GM18511 (cell line): Measurements from ENCODE around the gene SLC47A2.
"Not testable (repeated sequence)": the region's sequence is repeated elsewhere in the genome, so short reads cannot be mapped to it uniquely, and the experiment has no call there.

Experiments used
- ATAC-seq: cut with Tn5 transposase; IDR thresholded peaks from one replicate; pipeline ENCODE4 v1.9.1; 2021; ENCODE audit warnings: mild to moderate bottlenecking, moderate library complexity; ENCODE audit not compliant: unreplicated experiment

SLC47A2 gene

GRCh38 chr17:19716108-19717030 lies at the start of gene SLC47A2:
Gene SLC47A2, minus strand, starts transcription at chr17:19716584. Its CDS starts 29 bp downstream, at chr17:19716555.
- no peak for ATAC-seq

- no peak for ATAC-seq
Observed at GRCh38 chr17:19766016-19766415, 49.6 kb upstream of the SLC47A2 start.

DNA sequence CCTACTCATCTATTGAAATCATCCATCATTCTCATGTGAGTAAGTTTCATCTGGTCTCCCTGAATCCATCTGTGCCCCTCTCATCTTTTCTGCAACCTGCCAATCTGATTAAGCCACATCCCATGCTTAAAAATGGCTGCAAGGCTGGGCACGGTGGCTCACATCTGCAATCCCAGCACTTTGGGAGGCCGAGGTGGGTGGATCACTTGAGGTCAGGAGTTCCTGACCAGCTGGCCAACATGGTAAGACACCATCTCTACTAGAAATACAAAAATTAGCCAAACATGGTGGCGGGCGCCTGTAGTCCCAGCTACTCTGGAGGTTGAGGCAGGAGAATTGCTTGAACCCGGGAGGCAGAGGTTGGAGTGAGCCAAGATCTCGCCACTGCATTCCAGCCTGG lies 47.6 kb upstream of the SLC47A2 start:
- not testable (repeated sequence) for ATAC-seq

- ATAC-seq: no peak
Observed at GRCh38 chr17:19763416-19763815, 47.0 kb upstream of the SLC47A2 start.

DNA sequence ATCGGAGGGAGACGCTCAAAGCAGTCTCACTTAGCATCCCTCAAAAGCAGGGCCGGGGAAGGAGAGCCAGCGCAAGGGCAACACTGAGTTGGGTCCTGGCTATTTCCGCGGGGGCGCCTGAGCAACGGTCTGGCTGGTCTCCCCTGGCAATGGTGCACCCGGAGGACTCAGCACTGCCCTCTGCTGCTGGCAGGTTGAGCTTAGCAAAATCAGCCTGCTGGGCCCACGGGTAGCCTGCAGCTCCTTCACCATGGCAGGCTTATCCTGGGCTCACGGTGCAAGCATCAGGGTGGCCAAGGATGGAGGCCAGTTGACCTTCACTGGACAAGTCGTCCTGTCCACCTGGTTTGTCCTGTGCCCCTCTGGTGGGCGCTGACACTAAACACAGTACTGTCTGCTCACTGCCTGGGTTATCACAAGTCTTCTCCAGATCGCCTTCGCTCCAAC lies 46.2 kb upstream of the SLC47A2 start:
- ATAC-seq: no peak

DNA sequence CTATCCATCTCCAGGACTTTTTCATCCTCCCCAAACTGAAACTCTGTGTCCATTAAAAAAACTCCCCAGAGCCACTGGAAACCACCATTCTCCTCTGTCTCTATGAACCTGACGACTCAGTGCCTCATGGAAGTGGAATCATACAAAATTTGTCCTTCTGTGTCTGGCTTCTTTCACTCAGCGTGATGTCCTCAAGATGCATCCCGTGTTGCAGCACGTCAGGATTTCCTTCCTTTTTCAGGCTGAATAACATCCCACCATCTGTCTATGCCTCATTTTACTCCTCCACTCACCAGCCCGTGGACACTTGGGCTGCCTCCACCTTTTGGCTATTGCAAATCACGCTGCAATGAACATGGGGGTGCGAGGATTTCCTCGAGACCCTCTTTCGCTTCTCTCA lies 44.4 kb upstream of the SLC47A2 start:
- ATAC-seq: no peak

DNA sequence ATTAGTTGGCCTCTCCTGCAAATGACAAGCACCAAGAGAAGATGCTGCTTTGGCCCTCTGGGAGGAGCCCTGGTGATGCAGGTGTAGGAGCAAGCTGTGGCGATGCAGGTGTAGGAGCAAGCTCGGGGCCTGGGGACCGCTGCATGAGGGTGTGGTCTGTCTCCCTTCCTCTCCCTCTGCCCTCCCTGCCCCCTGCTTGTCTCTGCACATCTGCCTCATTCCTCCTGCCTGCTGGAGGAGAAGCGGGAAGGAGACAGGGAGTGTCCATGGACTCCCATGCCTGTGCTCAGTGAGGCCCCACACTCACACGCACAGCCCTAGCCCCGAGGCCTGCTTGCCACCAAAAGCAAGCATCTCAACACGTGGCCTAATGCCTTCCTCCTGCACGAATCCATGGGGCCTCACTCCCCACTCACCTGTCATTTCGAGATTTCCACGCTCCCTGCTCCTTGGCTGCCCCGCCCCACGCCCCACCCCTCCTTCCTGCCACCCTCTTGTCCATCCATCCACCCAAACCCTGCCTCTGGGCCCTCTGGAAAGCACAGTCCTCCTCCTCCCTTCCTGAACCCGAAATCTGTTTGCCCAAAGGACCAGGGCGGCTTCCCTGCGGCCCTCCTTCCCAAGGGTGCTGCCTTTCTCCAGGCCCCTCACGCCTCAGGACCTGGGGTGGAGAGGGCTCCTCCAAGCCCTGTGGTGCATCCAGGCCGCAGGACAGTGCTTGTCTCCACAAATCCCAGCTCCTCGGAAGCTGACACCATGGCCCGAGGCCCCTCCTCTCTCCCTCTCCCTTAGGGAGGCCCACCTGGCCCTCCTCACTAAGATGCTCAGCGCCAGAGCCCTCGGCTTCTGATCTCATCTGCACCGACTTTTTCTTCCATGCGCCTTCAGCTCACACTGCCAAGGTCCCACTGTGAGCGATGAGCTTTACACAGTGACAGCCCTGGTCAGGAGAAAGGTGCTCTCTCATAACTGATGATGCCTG lies 43.5 kb upstream of the SLC47A2 start:
- no peak for ATAC-seq

DNA sequence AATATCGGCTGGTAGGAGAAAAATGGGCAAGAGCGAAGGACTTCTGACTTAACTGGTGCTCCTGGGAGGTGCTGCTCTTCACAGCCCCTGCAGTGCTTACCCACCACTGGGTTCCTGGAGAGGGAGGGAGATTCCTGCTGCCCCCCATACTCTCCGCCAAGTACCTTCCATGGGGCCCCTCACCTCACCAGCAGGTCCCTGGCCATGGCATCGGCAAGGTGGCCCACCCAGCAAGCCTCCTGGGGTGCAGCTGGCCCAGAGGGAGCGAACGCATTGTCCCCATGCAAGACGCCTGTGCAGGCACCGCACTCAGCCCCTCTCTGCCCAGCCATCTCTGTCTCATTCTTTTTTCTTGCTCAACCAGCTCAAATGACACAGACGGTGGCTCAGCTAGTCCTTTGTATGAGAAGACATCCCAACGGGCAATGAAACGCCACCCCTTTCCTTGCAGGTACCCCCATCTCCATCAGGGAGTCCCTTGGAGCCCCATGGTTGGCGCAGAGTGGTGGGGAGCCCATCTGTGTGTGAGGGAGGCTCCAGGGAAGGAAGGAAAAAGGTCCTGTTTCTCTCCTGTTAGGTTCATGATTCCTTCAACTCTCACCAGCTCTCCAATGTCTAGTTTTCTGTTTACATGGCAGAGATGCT lies 41.3 kb upstream of the SLC47A2 start:
- ATAC-seq: no peak

DNA sequence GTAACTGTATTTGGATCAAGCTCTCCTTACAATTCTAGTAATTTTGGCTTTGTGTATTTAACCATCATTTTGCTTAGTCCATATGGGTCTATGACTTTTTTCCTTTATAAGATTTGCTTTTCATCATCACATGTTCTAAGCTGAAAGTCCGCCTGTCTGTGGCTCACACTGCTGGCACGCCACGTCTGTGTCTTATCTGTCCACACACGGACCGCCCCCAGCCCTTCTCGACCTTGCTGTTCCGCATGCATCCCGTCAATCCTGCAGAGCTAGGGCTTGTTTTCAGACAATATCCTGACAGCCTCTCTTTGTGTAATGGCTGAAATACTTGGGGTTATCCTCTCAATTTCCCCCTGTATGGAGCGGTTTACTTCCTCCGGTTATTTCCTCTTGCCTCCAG lies 40.2 kb upstream of the SLC47A2 start:
- ATAC-seq: no peak

DNA sequence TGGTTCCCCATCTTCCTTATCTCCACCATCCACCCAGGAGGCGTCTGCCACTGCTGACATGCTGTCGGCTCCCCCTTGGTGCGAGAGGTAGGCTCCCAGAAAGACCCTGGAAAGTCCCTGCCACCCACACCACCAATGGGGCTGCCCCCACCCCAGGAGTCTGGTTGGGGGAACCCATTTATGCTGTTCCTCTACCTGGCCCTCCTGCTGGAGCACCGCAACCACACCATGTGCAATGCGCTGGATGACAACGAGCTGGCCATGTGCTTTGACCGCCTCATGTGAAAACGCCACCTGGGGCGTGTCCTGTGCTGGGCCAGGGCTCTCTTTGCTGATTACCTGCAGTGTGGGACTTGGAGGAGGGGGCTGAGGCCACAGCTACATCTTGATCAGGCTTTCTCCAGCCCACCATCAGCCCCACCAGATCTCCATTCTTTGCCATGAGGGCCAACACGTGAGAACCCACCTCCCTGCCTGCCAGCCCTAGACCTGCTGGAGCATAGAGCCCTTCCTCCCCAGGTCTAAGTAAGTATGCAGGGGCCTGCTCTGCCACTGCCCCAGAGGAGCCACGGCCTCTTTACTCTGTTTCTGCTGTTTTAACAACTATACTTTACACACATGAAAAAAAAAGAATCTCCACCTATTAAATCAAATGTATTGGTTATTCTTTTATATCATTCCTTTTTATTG lies 39.6 kb upstream of the SLC47A2 start:
- no peak for ATAC-seq

DNA sequence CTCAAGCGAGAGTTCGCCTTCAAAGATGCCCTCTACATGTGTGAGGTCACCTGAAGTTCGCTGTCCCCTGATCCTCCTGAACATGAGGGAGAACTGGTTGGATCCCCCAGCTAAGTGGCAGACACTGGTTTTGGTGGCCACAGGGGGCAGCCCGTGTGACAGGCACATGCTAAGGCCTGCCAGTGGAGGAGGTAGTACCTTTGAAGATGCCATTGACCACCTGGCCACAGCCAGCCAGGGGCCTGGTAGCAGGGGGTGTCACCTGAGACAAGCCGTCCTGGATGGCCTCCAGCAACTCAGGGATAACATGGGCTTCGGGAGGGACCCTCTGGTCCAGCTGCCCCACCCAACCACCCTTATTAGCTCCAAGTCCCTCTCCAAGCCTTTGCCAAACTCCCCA lies 39.0 kb upstream of the SLC47A2 start:
- no peak for ATAC-seq

DNA sequence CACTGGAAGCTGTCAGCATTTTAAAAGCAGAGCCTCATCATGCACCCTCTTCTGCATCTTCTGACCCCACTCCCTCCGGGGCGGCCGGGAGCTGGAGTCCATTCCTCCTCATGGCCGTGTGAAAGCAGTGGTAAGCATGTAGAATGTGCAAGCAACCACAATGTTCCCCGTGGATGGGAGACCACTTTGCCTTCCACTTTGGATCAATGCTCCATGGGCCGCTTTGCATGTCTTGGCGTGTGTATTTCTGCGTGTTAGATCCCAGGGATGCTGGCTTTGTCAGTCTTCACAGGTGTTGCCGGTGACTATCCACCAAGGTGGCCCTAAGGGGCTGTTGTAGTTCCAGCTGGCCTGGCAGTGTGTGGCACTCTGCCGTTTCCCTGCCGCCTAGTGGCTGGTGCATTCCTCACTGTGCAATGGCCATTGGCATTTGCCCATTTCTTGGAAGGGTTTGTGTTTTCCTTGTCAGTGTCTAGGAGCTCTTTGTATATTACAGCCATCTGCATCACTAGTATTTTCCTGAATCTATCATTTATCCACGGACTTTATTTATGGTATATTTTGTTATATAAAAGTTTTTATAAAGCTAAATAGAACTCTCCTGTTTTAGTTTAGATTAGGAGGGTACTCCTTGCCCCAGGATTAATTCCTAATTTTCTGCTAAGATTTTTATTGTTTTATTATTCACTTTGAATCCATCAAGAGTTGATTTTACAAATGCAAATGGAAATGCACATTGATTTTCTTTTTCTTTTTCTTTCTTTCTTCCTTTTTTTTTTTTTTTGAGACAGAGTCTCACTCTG lies 37.5 kb upstream of the SLC47A2 start:
- ATAC-seq: no peak

- ATAC-seq: no peak
Observed at GRCh38 chr17:19753051-19753509, 36.7 kb upstream of the SLC47A2 start.

GRCh38 chr17:19752216-19753050 lies 36.0 kb upstream of the SLC47A2 start:
- no peak for ATAC-seq

- no peak for ATAC-seq
Observed at GRCh38 chr17:19750835-19751234, 34.5 kb upstream of the SLC47A2 start.

GRCh38 chr17:19750020-19750572 lies 33.7 kb upstream of the SLC47A2 start:
- no peak for ATAC-seq

DNA sequence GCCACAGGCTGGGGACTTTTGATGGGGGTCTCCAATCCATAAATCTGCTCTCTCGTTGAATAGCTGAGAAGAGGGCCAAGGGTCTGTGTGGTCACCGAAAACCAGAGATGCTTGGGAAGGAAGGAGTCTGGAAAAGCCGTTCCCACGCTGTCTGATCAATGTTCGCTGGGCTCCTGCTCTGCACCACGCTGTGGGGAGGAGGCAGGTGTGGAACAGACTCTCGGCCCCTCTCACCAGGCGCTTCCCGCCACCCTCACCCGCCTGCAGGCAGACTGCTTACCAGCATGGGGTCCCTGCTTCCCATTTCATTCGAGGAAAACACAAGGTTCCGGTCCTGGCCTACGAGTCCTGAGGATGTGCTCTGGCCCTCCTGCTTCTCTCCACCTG lies 32.4 kb upstream of the SLC47A2 start:
- no peak for ATAC-seq
